NCI-H1694 treated with DMSO at 0.1 percent for 48 hours (cell line): ENCODE data around the gene FBXL17.

Experiments
- DNase-seq: peaks from one replicate; lab custom pipeline; 2025; lab: John Stamatoyannopoulos, UW

The FBXL17 gene

GRCh38 chr5:108149369-108149768, 232.5 kb downstream of the FBXL17 start:
- no peak for DNase-seq

- peak; percentile 25 for DNase-seq
Observed at GRCh38 chr5:108148715-108149139, 233.2 kb downstream of the FBXL17 start.

- no peak for DNase-seq
Observed at GRCh38 chr5:108146222-108146621, 235.7 kb downstream of the FBXL17 start.

GRCh38 chr5:108145351-108145750, 236.5 kb downstream of the FBXL17 start:
- no peak for DNase-seq

- DNase-seq: no peak
Observed at GRCh38 chr5:108144332-108144731, 237.6 kb downstream of the FBXL17 start.

GRCh38 chr5:108143581-108143980, 238.3 kb downstream of the FBXL17 start:
- no peak for DNase-seq

- DNase-seq: no peak
Observed at GRCh38 chr5:108141676-108142075, 240.2 kb downstream of the FBXL17 start.

GRCh38 chr5:108136493-108136892, 245.4 kb downstream of the FBXL17 start:
- DNase-seq: no peak

- DNase-seq: no peak
Observed at GRCh38 chr5:108129129-108129528, 252.8 kb downstream of the FBXL17 start.

GRCh38 chr5:108125771-108126511, 256.0 kb downstream of the FBXL17 start:
- no peak for DNase-seq

GRCh38 chr5:108124596-108124995, 257.3 kb downstream of the FBXL17 start:
- no peak for DNase-seq

- DNase-seq: no peak
Observed at GRCh38 chr5:108122702-108123101, 259.2 kb downstream of the FBXL17 start.

GRCh38 chr5:108118813-108119514, 262.9 kb downstream of the FBXL17 start:
- DNase-seq: no peak

- no peak for DNase-seq
Observed at GRCh38 chr5:108115673-108116072, 266.2 kb downstream of the FBXL17 start.

- DNase-seq: no peak
Observed at GRCh38 chr5:108113950-108114349, 267.9 kb downstream of the FBXL17 start.

- no peak for DNase-seq
Observed at GRCh38 chr5:108111736-108112135, 270.2 kb downstream of the FBXL17 start.

- DNase-seq: no peak
Observed at GRCh38 chr5:108109059-108109458, 272.8 kb downstream of the FBXL17 start.

GRCh38 chr5:108104448-108104847, 277.4 kb downstream of the FBXL17 start:
- DNase-seq: no peak

- no peak for DNase-seq
Observed at GRCh38 chr5:108102463-108102862, 279.4 kb downstream of the FBXL17 start.

GRCh38 chr5:108101821-108102220, 280.1 kb downstream of the FBXL17 start:
- DNase-seq: no peak

GRCh38 chr5:108101130-108101529, 280.8 kb downstream of the FBXL17 start:
- DNase-seq: no peak

GRCh38 chr5:108094800-108095199, 287.1 kb downstream of the FBXL17 start:
- DNase-seq: no peak

- peak; percentile 41 for DNase-seq
Observed at GRCh38 chr5:108093186-108093585, 288.7 kb downstream of the FBXL17 start.

- DNase-seq: no peak
Observed at GRCh38 chr5:108090946-108091345, 291.0 kb downstream of the FBXL17 start.
